ENCODE measurements around the gene CNST. TPM values are rescaled to one million over a fixed set of nuclear protein-coding genes. Genes with fewer than 3 reads are reported as not detected.
A peak's percentile ranks its signal among the peaks of the same experiment; 100 is the strongest.
"Not testable (repeated sequence)": the region's sequence is repeated elsewhere in the genome, so short reads cannot be mapped to it uniquely, and the experiment has no call there.

Gene CNST
- total RNA-seq, 1 donor from 2014 or later, result 14.6 TPM

DNA sequence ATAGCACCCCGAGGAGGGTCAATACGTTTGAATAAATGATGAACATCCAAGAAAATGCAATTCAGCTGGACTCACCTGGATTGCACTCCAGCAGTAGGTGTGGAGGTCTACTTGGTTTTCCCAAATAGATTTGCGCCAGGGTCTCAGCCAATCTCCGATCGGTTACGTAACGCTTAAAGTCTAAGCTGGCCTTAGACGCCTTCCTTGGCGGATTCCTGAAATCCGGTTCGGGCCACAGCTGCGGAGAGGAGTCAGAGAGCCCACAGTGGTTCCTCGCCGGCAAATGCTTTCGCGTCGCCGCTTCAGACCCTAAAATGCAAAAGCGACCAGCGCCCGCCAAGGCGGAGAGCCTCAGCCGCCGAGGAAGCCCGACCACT lies 517 bp upstream of the CNST start:
- Mint-ChIP-seq H3K36me3 (ENCODE audit: low read depth, unreplicated experiment) (peaks cover 4% of the 10 kb centered on the region), H3K9me3 (ENCODE audit: unreplicated experiment) (no peaks in the 10 kb centered on the region), H3K4me3 (ENCODE audit: unreplicated experiment) (peak overlapping the region; percentile 95), H3K4me1 (ENCODE audit: unreplicated experiment) (peaks cover 27% of the 10 kb centered on the region), H3K27me3 (ENCODE audit: unreplicated experiment) (peaks cover 12% of the 10 kb centered on the region), H3K27ac (ENCODE audit: unreplicated experiment) (peak overlapping the region; percentile 93)
- TF ChIP-seq, protein P1, sequence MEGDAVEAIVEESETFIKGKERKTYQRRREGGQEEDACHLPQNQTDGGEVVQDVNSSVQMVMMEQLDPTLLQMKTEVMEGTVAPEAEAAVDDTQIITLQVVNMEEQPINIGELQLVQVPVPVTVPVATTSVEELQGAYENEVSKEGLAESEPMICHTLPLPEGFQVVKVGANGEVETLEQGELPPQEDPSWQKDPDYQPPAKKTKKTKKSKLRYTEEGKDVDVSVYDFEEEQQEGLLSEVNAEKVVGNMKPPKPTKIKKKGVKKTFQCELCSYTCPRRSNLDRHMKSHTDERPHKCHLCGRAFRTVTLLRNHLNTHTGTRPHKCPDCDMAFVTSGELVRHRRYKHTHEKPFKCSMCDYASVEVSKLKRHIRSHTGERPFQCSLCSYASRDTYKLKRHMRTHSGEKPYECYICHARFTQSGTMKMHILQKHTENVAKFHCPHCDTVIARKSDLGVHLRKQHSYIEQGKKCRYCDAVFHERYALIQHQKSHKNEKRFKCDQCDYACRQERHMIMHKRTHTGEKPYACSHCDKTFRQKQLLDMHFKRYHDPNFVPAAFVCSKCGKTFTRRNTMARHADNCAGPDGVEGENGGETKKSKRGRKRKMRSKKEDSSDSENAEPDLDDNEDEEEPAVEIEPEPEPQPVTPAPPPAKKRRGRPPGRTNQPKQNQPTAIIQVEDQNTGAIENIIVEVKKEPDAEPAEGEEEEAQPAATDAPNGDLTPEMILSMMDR (IDR thresholded peaks at IDR 0.05; ENCODE audit: unreplicated experiment), result no peak
- DNase-seq (ENCODE audit: low spot score), result no peak

DNA sequence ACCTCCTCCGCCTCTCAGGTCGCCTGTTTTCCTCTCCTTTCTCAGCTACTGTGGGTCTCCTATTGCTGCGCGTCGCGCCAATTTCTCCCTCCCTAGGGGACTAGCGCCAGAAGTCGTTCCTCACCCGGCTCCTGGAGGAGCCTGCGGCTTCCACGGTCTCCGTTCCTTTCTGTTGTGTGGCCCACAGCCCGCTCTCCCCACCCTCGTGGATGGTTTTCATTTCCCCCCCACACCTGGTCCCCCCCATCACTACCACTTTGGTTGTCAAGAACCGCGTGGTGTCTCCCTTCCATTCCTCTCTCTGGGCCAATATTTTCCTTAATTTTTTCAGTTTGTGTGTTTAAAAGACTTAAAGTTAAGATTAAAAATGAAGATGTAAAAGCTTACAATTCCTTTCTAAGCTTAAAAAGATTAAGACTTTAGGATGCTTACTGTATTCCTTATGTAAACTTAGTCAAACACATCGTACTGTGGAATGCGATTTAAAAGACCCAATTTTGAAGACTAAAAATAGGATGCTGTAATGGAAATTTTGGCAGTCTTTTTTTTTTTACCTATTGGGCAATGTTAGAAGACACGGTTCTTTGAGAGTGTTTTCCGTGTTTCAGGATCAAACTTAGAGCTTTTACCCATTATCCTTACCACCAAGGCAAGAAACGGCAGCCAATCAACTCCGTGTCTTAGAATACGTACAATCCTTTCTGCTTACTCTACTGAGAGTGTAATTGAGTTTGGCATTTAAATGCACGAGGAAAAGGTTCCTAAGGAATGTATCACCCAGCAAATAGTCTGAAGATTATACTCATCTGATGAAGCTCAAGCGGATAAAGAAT lies 773 bp downstream of the CNST start:
- Mint-ChIP-seq H3K27me3 (ENCODE audit: unreplicated experiment) (peaks cover 12% of the 10 kb centered on the region), H3K36me3 (ENCODE audit: low read depth, unreplicated experiment) (peaks cover 4% of the 10 kb centered on the region), H3K27ac (ENCODE audit: unreplicated experiment) (peak overlapping the region; percentile 92), H3K4me3 (ENCODE audit: unreplicated experiment) (peak overlapping the region; percentile 98), H3K4me1 (ENCODE audit: unreplicated experiment) (peaks cover 29% of the 10 kb centered on the region), H3K9me3 (ENCODE audit: unreplicated experiment) (no peaks in the 10 kb centered on the region)
- TF ChIP-seq, protein P1 (IDR thresholded peaks at IDR 0.05; ENCODE audit: unreplicated experiment), result no peak
- DNase-seq (ENCODE audit: low spot score), result no peak

DNA sequence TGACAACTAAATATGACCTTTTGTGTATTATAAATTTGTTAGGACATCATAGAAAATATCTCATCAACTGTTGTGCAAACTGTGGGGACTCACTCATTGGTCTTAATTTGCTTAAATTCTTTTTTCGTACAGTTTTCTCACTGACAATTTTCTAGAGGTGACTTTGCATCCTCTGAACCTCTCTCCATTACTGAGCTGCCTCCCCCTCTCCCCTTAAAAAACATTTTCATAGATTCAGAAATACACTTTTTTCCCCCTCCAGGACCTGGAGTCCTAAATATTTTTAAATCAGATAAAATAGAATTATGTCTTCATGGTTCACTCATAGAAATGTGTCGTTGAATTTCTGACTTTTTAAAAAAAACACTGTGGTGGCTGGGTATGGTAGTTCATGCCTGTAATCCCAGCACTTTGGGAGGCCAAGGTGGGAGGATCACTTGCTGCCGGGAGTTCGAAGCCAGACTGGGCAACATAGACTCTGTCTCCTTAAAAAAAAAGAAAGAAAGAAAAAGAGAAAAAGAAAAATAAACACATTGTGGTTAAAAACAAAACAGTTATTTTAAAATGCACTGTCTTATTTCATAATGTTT lies 1.5 kb downstream of the CNST start:
- peaks cover 4% of the 10 kb centered on the region for H3K36me3 Mint-ChIP-seq (ENCODE audit: low read depth, unreplicated experiment)
- peak overlapping the region; percentile 98 for H3K4me3 Mint-ChIP-seq (ENCODE audit: unreplicated experiment)
- H3K9me3 Mint-ChIP-seq (ENCODE audit: unreplicated experiment), result no peaks in the 10 kb centered on the region
- DNase-seq (ENCODE audit: low spot score), result no peak
- H3K27me3 Mint-ChIP-seq (ENCODE audit: unreplicated experiment), result peaks cover 12% of the 10 kb centered on the region
- H3K4me1 Mint-ChIP-seq (ENCODE audit: unreplicated experiment), result peaks cover 29% of the 10 kb centered on the region
- H3K27ac Mint-ChIP-seq (ENCODE audit: unreplicated experiment), result peak overlapping the region; percentile 92
- TF ChIP-seq, protein P1 (IDR thresholded peaks at IDR 0.05; ENCODE audit: unreplicated experiment), result no peak

DNA sequence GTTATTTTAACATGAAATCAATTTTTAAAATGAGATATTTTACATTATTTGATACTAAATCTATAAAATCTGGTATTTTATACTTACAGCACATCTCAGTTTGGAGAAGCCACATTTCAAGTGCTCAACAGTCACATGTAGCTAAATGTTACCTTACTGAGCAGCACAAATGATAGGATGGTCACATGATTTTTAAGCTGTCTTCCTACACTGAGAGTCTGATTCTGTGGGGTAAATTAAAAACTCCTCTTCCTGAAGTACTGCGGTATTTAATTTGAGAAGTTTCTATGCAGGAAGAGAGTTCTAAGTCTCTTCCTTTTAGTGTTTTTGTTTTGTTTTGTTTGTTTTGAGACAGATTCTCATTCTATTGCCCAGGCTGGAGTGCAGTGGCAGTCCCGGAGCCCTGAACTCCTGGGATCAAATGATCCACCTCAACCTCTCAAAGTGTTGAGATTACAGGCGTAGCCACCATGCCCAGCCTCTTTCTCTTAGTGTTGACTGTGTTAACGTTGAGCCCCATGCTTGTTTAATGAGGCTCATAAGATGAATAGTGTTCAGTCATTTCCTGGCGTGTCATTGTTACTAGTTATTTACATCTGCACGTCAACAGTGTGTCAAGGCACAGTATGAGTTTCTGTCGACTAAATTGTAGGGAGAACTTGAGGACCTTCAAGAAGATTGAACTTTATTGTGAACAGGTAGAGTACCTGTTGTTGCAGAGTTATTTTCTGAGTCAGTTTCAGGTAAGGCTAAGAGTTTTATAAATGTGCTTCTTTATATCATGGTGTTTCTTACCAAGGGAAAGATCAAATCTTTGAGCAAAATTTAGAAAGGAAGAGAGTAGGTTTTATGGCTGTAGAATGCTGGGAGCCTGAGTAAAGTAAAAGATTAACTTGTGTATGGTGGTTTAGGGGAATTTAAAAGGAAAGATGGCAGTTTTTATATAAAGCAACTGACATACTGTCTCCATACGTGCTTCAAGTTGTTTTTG lies 3.3 kb downstream of the CNST start:
- H3K4me1 Mint-ChIP-seq (ENCODE audit: unreplicated experiment), result peaks cover 29% of the 10 kb centered on the region
- TF ChIP-seq, protein P1 (IDR thresholded peaks at IDR 0.05; ENCODE audit: unreplicated experiment), result no peak
- H3K9me3 Mint-ChIP-seq (ENCODE audit: unreplicated experiment), result no peaks in the 10 kb centered on the region
- peak overlapping the region; percentile 75 for H3K27ac Mint-ChIP-seq (ENCODE audit: unreplicated experiment)
- H3K27me3 Mint-ChIP-seq (ENCODE audit: unreplicated experiment), result peaks cover 12% of the 10 kb centered on the region
- no peak overlapping the region for H3K4me3 Mint-ChIP-seq (ENCODE audit: unreplicated experiment)
- DNase-seq (ENCODE audit: low spot score), result no peak
- peaks cover 4% of the 10 kb centered on the region for H3K36me3 Mint-ChIP-seq (ENCODE audit: low read depth, unreplicated experiment)

DNA sequence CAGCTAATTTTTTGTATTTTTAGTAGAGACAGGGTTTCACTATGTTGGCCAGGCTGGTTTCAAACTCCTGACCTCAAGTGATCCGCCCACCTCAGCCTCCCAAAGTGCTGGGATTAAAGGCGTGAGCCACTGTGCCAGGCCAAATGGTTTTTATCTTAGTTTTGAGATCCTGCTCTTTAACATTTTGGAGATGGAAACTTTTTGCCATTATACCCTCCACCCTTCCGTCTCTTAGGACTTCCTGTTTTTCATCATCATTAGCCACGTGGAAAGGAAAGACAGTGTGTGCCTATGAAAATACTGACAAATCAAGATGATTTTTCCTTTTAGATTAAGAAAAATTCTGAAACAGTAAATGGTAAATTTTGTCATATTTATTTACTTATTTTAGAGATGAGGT lies 5.1 kb downstream of the CNST start:
- H3K9me3 Mint-ChIP-seq (ENCODE audit: unreplicated experiment); H3K27ac Mint-ChIP-seq (ENCODE audit: unreplicated experiment); H3K36me3 Mint-ChIP-seq (ENCODE audit: low read depth, unreplicated experiment); DNase-seq (ENCODE audit: low spot score); H3K27me3 Mint-ChIP-seq (ENCODE audit: unreplicated experiment); H3K4me3 Mint-ChIP-seq (ENCODE audit: unreplicated experiment): not testable (repeated sequence)
- peaks cover 25% of the 10 kb centered on the region for H3K4me1 Mint-ChIP-seq (ENCODE audit: unreplicated experiment)
